Left lung (tissue), 10 donors: Measurements from ENCODE around the gene RTF1. TPM values are rescaled to one million over a fixed set of nuclear protein-coding genes. Genes with fewer than 3 reads are reported as not detected.
A peak's percentile ranks its signal among the peaks of the same experiment; 100 is the strongest.
"Not testable (repeated sequence)": the region's sequence is repeated elsewhere in the genome, so short reads cannot be mapped to it uniquely, and the experiment has no call there.

Experiments
- ATAC-seq: fragments of 200-7000 bp; cut with Tn5 transposase; one replicate; pipeline ENCODE4 v1.9.1; 2020; ENCODE audit warnings: moderate library complexity
- DNase-seq, 4 donors: peaks; one replicate each; pipeline ENCODE4 v3.0.0-alpha.2; 2013 to 2020
- H3K27ac ChIP-seq, 2 donors: fragments of 200-600 bp; sonication (generic) in 1 of 2; one replicate each; pipeline versions ENCODE4 v1.5.0 to v1.8.0; 2020 to 2021
- H3K27me3 ChIP-seq, 2 donors: fragments of 200-600 bp; sonication (generic) in 1 of 2; one replicate each; pipeline versions ENCODE4 v1.5.0 to v1.8.0; 2020 to 2021
- H3K36me3 ChIP-seq, 2 donors: fragments of 200-600 bp; sonication (generic) in 1 of 2; one replicate each; pipeline versions ENCODE4 v1.5.0 to v1.8.0; 2020 to 2021
- H3K4me1 ChIP-seq, 2 donors: fragments of 200-600 bp; one replicate each; pipeline ENCODE4 v1.8.0; 2021
- H3K4me3 ChIP-seq, 2 donors: fragments of 200-600 bp; sonication (generic) in 1 of 2; one replicate each; pipeline versions ENCODE4 v1.5.0 to v1.8.0; 2020 to 2021; ENCODE audit warnings: mild to moderate bottlenecking in 1 of 2
- H3K9me3 ChIP-seq, 2 donors: fragments of 200-600 bp; sonication (generic) in 1 of 2; one replicate each; pipeline versions ENCODE4 v1.5.0 to v1.8.0; 2020 to 2021
- intact Hi-C, 2 donors: fragments of 100-400 bp; cut with DNase I; formaldehyde crosslinking; loops; one replicate each; pipeline versions ENCODE4 v1.11.2 to v1.14.2; 2022
- polyA plus RNA-seq, 6 donors: library from polyadenylated mRNA; unstranded; fragments of 120-200 nt; gene quantifications; one replicate each; pipeline ENCODE4 v1.2.1, GENCODE V29; 2013; ENCODE audit not compliant: insufficient read length in 6 of 6
- total RNA-seq, 2 donors: library from RNA; stranded (reverse); fragmentation: NEBNext Ultra II Directional; extraction: Animal tissue kit (Norgen Biotek cat#: 25700); gene quantifications; one replicate each; pipeline ENCODE4 v1.2.1, GENCODE V29; 2021
- TF ChIP-seq, protein P1 (sequence below), 2 donors: fragments of 200-600 bp; sonication (generic) in 1 of 2; IDR thresholded peaks; one replicate each; pipeline versions ENCODE4 v1.5.0 to v1.8.0; 2021; ENCODE audit warnings: antibody characterized with exemption in 2 of 2
- donor health status: DM: no; HTN: yes; CAD: no.
- donor health status: DM: no; HTN: no; CAD: no.

Gene RTF1
- total and polyA plus RNA-seq, 8 donors: 22.3 to 70.6 (median 69.2) TPM

GRCh38 chr15:41417418-41418195 lies 712 bp downstream of the RTF1 start:
- peak overlapping the region; percentile 96 to 100 for H3K4me3 ChIP-seq
- no peaks in the 10 kb centered on the region for H3K27me3 ChIP-seq
- H3K4me1 ChIP-seq: peaks cover 16 to 40% of the 10 kb centered on the region in 2 donors
- TF ChIP-seq, protein P1, sequence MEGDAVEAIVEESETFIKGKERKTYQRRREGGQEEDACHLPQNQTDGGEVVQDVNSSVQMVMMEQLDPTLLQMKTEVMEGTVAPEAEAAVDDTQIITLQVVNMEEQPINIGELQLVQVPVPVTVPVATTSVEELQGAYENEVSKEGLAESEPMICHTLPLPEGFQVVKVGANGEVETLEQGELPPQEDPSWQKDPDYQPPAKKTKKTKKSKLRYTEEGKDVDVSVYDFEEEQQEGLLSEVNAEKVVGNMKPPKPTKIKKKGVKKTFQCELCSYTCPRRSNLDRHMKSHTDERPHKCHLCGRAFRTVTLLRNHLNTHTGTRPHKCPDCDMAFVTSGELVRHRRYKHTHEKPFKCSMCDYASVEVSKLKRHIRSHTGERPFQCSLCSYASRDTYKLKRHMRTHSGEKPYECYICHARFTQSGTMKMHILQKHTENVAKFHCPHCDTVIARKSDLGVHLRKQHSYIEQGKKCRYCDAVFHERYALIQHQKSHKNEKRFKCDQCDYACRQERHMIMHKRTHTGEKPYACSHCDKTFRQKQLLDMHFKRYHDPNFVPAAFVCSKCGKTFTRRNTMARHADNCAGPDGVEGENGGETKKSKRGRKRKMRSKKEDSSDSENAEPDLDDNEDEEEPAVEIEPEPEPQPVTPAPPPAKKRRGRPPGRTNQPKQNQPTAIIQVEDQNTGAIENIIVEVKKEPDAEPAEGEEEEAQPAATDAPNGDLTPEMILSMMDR (IDR thresholded peaks at IDR 0.05): no peak
- H3K36me3 ChIP-seq: no peaks in the 10 kb centered on the region
- peak; percentile 61 for ATAC-seq
- no peaks in the 10 kb centered on the region for H3K9me3 ChIP-seq
- peak in 2 of 4 donors; percentile 25 to 33 for DNase-seq
- H3K27ac ChIP-seq: peak overlapping the region; percentile 76 to 83
- intact Hi-C loops: no loop called here

- no peaks in the 10 kb centered on the region for H3K27me3 ChIP-seq
- intact Hi-C loops: no loop called here
- no peaks in the 10 kb centered on the region for H3K9me3 ChIP-seq
- no peak overlapping the region for H3K4me3 ChIP-seq
- no peaks in the 10 kb centered on the region for H3K36me3 ChIP-seq
- TF ChIP-seq, protein P1 (IDR thresholded peaks at IDR 0.05): no peak
- DNase-seq (no peak), ATAC-seq (no peak)
- H3K4me1 ChIP-seq: peaks cover 0 to 12% of the 10 kb centered on the region in 2 donors
- H3K27ac ChIP-seq: no peak overlapping the region
These were observed 7.2 kb downstream of the RTF1 start for GRCh38 chr15:41423979-41424659.

DNA sequence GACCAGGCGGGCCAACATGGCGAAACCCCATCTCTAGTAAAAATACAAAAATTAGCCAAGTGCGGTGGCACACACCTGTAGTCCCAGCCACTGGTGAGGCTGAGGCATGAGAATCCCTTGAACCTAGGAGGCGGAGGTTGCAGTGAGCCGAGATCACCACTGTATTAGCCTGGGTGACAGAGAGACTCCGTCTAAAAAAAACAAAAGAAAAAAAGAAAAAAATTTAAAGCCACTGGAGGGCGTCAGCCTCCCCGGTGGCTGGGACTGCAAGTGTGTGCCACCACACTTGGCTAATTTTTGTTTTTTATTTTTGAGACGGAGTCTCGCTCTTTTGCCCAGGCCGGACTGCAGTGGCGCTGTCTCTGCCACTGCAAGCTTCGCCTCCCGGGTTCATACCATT lies 7.9 kb downstream of the RTF1 start:
- Histone ChIP-seq H3K36me3 (no peaks in the 10 kb centered on the region), H3K4me3 (no peak overlapping the region), H3K9me3 (no peaks in the 10 kb centered on the region), H3K4me1 (peaks cover 0 to 8% of the 10 kb centered on the region in 2 donors), H3K27me3 (no peaks in the 10 kb centered on the region), H3K27ac (no peak overlapping the region)
- TF ChIP-seq, protein P1 (IDR thresholded peaks at IDR 0.05): no peak
- no peak for DNase-seq
- intact Hi-C loops: no loop called here
- no peak for ATAC-seq

DNA sequence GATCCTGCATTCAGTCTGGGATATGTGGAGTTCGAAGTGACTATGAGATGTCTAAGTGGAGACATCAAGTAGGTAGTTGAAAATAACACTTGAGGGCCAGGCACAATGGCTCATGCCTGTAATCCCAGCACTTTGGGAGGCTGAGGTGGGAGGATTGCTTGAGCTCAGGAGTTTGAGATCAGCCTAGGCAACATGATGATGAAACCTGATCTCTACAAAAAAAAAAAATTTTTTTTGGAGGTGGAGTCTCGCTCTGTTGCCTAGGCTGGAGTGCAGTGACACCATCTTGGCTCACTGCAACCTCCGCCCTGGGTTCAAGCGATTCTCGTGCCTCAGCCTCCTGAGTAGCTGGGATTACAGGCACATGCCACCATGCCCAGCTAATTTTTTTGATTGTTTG lies 9.0 kb downstream of the RTF1 start:
- H3K4me1 ChIP-seq, ATAC-seq, H3K9me3 ChIP-seq, H3K27ac ChIP-seq, H3K27me3 ChIP-seq, DNase-seq, intact Hi-C loops, H3K36me3 ChIP-seq, H3K4me3 ChIP-seq: not testable (repeated sequence)

DNA sequence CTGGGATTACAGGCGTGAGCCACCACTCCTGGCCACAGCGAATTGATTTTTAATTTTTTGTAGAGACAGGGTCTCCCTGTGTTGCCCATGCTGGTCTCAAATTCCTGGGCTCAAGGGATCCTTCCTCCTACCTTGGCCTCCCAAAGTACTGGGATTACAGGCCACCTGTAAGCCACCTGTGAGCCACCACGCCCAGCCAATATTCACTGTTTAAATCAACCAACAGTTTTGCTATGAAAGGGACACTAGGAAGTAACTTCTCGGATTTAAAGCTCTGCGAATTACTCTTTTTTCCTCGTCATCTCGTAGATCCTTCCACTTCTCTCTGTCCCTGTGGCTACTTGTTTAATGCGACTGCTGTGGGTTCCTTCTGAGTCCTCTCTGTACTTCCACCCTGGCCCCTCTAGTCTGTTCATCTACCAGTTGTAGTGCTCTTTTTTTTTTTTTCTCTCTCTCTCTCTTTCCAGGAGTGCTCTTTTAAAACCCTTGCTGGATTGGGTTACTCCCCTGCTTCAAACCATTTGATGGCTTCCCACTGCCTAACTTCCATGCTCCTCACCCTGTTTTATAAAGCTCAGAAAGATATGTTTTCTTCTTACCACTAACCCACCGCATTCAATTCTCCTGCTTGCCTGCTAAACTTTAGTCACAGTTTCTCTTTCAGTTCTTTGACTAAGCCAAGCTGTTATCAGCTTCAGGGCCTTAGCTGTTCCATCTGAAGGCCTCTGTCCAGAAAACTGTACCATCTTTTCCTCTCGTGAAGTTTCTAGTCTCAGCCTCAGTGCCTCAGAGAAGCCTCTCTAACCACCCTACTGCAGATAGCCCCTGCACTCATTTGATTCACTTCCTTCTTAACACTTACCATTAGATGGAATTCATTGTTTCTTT lies 12.4 kb downstream of the RTF1 start:
- H3K27me3 ChIP-seq: no peaks in the 10 kb centered on the region
- H3K36me3 ChIP-seq: peaks cover 0 to 5% of the 10 kb centered on the region in 2 donors
- ATAC-seq (no peak), DNase-seq (no peak)
- intact Hi-C loops: no loop called here
- no peaks in the 10 kb centered on the region for H3K4me1 ChIP-seq
- TF ChIP-seq, protein P1 (IDR thresholded peaks at IDR 0.05): no peak
- no peaks in the 10 kb centered on the region for H3K9me3 ChIP-seq
- no peak overlapping the region for H3K4me3 ChIP-seq
- no peak overlapping the region for H3K27ac ChIP-seq
